HG03460 (cell line): ENCODE results near the gene ABCC3.

Experiments
- ATAC-seq: cut with Tn5 transposase; IDR thresholded peaks from one replicate; pipeline ENCODE4 v1.9.1; 2021; ENCODE audit not compliant: unreplicated experiment

ABCC3 gene

GRCh38 chr17:50607522-50608175 is 27.0 kb upstream of the ABCC3 start:
- ATAC-seq, result no peak

DNA sequence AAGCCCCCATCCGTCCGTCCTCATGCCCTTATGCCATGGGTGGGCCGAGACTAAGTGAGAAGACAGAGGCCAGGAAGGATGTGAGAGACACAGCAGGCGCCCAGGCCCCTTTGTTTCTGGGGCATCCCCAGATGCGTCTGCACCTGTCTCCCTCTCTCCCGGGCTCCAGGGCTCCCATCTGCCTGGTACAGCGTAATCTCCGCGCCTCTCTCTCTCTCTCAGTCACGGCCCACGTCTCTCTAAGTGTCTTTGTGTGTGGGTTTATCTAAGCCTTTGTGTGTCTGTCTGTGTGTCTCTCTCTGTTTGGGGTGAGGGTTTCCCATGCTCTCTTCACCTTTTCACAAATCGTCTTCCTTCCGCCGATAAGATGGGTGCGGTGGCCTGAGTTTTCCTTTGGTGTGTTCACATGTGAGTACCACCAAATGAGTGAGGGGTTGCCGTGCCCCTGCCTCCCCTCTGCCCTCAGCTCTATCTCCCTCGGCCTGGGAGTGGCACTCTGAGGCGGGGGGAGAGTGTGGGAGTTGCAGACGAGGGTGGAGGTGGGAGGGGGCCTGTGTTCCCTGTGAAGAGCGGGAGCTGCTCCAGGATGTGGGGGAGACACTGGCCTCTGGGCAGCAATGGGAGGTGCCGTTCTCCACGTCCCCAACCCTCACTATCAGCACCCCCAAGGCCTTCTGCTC is 25.8 kb upstream of the ABCC3 start:
- ATAC-seq, result no peak

- no peak for ATAC-seq
Observed at GRCh38 chr17:50609380-50610074, 25.2 kb upstream of the ABCC3 start.

- no peak for ATAC-seq
Observed at GRCh38 chr17:50611634-50612033, 23.0 kb upstream of the ABCC3 start.

DNA sequence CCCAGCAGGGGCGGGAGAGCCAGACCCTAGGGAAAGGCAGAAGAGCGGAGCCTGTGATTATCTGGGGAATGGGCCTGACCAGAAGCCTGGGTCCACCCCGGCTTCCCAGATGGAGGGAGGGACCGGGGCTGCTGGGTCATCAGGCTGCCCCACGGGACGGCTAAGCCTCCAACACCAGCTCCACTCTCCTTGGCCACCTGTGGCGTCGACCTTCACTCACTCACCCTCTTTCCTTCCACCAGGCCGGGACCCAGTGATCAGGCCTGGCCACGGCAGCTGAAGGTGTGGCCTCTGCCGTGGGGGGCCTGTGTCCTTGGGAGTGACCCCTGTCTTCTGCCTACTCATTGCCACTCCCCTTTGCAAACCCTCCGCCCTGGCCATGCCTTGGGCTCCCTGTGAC is 22.4 kb upstream of the ABCC3 start:
- no peak for ATAC-seq

- ATAC-seq, result no peak
Observed at GRCh38 chr17:50613007-50613992, 21.4 kb upstream of the ABCC3 start.

- no peak for ATAC-seq
Observed at GRCh38 chr17:50614471-50615051, 20.1 kb upstream of the ABCC3 start.

DNA sequence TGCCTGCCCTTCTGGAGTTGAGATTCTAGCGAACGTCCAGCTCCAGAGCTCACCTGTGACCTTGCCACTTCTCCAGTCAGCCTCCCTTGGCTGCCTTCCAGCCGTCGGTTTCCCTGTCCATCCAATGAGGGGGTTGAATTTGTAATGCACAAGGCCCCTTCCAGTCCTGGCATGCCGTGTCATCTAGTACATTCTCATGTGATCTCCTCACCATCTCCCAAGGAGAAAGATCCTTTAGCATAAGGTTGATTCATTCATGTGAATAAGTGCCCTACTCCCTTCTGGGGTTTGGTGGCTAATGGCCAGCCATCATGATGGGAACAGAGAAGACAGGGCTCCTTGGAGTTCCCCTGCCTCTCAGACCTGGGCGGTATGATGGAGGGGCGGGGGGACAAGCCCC is 18.9 kb upstream of the ABCC3 start:
- ATAC-seq, result no peak

- no peak for ATAC-seq
Observed at GRCh38 chr17:50618300-50618699, 16.4 kb upstream of the ABCC3 start.

GRCh38 chr17:50618941-50619340 is 15.7 kb upstream of the ABCC3 start:
- ATAC-seq, result no peak

GRCh38 chr17:50619489-50619888 is 15.2 kb upstream of the ABCC3 start:
- no peak for ATAC-seq

GRCh38 chr17:50620237-50620636 is 14.4 kb upstream of the ABCC3 start:
- no peak for ATAC-seq

- no peak for ATAC-seq
Observed at GRCh38 chr17:50620858-50621257, 13.8 kb upstream of the ABCC3 start.

- ATAC-seq, result no peak
Observed at GRCh38 chr17:50621574-50622031, 13.1 kb upstream of the ABCC3 start.

- no peak for ATAC-seq
Observed at GRCh38 chr17:50624321-50624934, 10.3 kb upstream of the ABCC3 start.

DNA sequence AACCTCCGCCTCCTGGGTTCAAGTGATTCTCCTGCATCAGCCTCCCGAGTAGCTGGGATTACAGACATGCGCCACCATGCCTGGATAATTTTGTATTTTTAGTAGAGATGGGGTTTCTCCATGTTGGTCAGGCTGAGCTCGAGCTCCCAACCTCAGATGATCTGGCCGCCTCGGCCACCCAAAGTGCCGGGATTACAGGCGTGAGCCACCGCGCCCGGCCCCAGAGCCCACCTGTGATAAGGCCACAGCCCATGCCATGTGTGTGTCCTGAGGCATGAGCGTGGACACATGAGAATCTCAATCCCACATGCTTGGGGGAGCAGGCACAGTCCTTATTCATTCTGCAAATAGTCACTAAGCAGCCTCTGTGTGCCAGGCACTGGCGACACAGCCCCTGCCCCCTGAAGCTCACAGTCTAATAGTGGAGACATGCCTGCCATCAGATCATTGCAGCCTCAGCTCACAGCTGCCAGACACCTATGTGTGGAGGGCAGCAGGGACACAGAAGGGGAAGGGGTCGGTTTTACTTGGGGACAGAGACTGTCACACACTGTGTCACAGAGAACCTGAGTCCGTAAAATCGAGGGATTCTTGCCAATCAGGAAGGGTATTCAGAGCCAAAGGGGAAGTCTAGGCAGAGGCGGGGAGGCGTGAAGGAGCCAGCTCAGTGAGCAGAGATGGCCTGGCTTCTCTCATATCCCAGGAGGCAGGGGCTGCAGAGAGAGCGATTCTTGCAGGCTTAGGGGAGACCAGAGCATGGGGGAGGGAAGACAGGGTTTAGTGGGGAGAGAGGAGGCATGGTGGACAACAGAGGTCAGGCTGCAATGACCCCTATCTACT is 9.4 kb upstream of the ABCC3 start:
- no peak for ATAC-seq

GRCh38 chr17:50626037-50626574 is 8.6 kb upstream of the ABCC3 start:
- no peak for ATAC-seq

DNA sequence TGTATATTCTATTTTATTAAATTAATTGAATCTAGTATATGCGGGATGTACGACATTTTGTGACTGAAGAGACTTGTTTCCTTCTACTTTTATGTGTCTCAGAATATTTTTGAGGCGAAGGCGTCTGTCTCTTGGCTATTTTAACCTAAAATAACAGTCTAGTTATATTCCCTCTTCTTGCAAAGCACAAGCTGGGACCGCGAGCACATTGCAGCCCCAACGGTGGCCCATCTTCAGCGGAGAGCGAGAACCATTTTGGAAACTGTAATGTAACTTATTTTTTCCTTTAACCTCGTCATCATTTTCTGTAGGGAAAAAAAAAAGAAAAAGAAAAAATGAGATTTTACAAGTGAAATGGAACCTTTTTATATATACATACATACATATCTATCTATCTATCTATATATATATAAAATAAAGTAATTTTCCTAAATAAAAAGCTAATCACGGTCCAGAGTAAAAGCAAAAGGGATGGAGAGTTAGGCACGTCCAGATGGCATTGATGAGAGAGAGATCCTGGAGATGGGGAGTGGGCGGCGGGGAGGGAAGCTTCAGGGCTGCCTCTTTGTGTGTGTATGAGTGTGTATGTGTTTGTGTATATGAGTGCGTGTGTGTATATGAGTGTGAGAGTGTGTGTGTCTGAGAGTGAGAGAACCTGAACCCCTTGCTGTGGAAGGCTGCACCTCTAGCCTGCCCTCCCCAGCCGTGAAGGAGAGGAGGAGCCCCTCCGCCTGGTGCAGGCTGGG is 7.5 kb upstream of the ABCC3 start:
- ATAC-seq, result no peak
